Heart right ventricle (tissue), 16 donors: ENCODE results near the gene NCKAP5L. TPM values are rescaled to one million over a fixed set of nuclear protein-coding genes. Genes with fewer than 3 reads are reported as not detected.
A peak's percentile ranks its signal among the peaks of the same experiment; 100 is the strongest.

ENCODE experiments used
- ATAC-seq, 8 donors: fragments of 200-7000 bp; cut with Tn5 transposase; one replicate each; pipeline ENCODE4 v1.9.1; 2020; ENCODE audit warnings: mild to moderate bottlenecking in 8 of 8, moderate library complexity in 8 of 8, moderate number of reproducible peaks in 1 of 8
- DNase-seq, 2 donors: peaks; one replicate each; pipeline ENCODE4 v3.0.0-alpha.2; 2020
- H3K27ac ChIP-seq, 10 donors: fragments of 200-600 bp; sonication (generic) in 2 of 10; one replicate each; pipeline versions ENCODE4 v1.5.0 to v1.8.0; 2020 to 2022; ENCODE audit warnings: mild to moderate bottlenecking in 3 of 10
- H3K27me3 ChIP-seq, 7 donors: fragments of 200-600 bp; one replicate each; pipeline ENCODE4 v1.8.0; 2021 to 2022; ENCODE audit warnings: mild to moderate bottlenecking in 2 of 7
- H3K36me3 ChIP-seq, 9 donors: fragments of 200-600 bp; sonication (generic) in 1 of 9; one replicate each; pipeline versions ENCODE4 v1.5.0 to v1.8.0; 2020 to 2022; ENCODE audit warnings: mild to moderate bottlenecking in 2 of 9
- H3K4me1 ChIP-seq, 9 donors: fragments of 200-600 bp; sonication (generic) in 1 of 9; one replicate each; pipeline versions ENCODE4 v1.5.0 to v1.8.0; 2020 to 2022; ENCODE audit warnings: mild to moderate bottlenecking in 4 of 9
- H3K4me3 ChIP-seq, 10 donors: fragments of 200-600 bp; sonication (generic) in 2 of 10; one replicate each; pipeline versions ENCODE4 v1.5.0 to v1.8.0; 2020 to 2022; ENCODE audit warnings: mild to moderate bottlenecking in 7 of 10, moderate library complexity in 2 of 10
- H3K9me3 ChIP-seq, 11 donors: fragments of 200-600 bp in 10 of 11; sonication (generic) in 2 of 11; one replicate each; pipeline versions ENCODE4 v1.5.0 to v1.8.0; 2013 to 2022; ENCODE audit warnings: mild to moderate bottlenecking in 2 of 11, control low read depth in 1 of 11, moderate library complexity in 1 of 11
- WGBS, 2 donors: extraction: QIAGEN DNeasy Blood & Tissue Kit; methylation state at CpG; one replicate each; pipeline ENCODE4 v1.1.7; 2013; ENCODE audit warnings: inconsistent platforms in 1 of 2; 5-methylcytosine and 5-hydroxymethylcytosine counted together
- intact Hi-C, 10 donors: fragments of 100-400 bp; cut with DNase I; formaldehyde crosslinking; loops; one replicate each; pipeline versions ENCODE4 v1.11.1 to v1.14.2; 2022
- polyA plus RNA-seq, 2 donors: library from polyadenylated mRNA; stranded (reverse); fragments of 200-250 nt; gene quantifications; one replicate each; pipeline ENCODE4 v1.2.3, GENCODE V29; 2013
- total RNA-seq, 10 donors: library from RNA; stranded (reverse); fragmentation: NEBNext Ultra II Directional in 3 of 10; extraction: Animal tissue kit (Norgen Biotek cat#: 25700) in 3 of 10; gene quantifications; one replicate each; pipeline versions ENCODE4 v1.2.1 to v1.2.4, GENCODE V29; 2021 to 2023
- TF ChIP-seq, protein P1 (sequence below), 9 donors: fragments of 200-600 bp; sonication (generic) in 2 of 9; IDR thresholded peaks; one replicate each; pipeline versions ENCODE4 v1.5.0 to v1.8.0; 2021 to 2022; ENCODE audit warnings: antibody characterized with exemption in 9 of 9, mild to moderate bottlenecking in 5 of 9, moderate library complexity in 1 of 9
- donor health status: Arrhythmogenic right ventricular cardiomyopathy.
- donor health status: ischemic (EF 13 %, LVEDD 7.1; RV severe dilation, severe dysfunction).
- donor health status: healthy with polysubstance abuse.
- donor health status: DM: no; HTN: yes; CAD: no.
- donor health status: DM: no; HTN: no; CAD: no.
- donor health status: ischemic (EF 25% LVEDD 6.9; RV normal size, moderate dysfunction).
- donor health status: ischemic (EF 25% LVEDD 5.7; RV mildly dilated, moderate dysfunction).
- donor health status: healthy.
- donor health status: DM: yes; HTN: yes; CAD: no.
- donor health status: Ischemic cardiomyopathy.
- donor health status: ischemic (EF 35%, LVEDD 5.7; RV mildly dilated, moderate dysfunction).
- donor health status: nonischemic (EF 11% LVEDD 7.7; RV severe dilation, severe dysfunction).
- donor health status: DM: yes; HTN: yes; CAD: no.
- donor health status: PGD.
- donor health status: ischemic (EF 29% LVEDD 5.4; RV normal size, mild dysfunction).
- donor health status: nonischemic (EF 23%, LVEDD 6.1; RV moderate dilation, normal function).

NCKAP5L gene
- total and polyA plus RNA-seq, 12 donors = 11.6 to 44.6 (median 23.7) TPM

DNA sequence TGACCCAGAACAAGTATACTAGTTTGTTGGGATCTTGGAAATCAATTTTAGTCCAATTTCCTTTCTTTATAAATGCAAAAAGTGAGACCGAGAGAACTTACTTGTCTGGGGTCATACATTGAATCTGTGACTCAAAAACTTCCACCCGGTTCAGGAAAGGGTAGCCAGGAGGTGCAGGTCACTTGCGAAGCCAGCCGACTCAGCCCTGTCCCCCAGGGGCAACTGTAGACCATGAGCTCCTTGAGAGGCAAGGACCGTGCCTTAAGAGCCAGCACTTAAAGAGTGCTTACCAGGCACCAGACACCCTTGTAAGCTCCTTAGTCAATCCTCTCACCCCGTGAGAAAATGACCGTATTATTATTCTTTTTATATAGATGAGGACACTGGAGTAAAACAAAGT lies 15.2 kb upstream of the NCKAP5L start:
- no peak for ATAC-seq
- H3K4me1 ChIP-seq = peaks cover 3 to 24% (median 16%) of the 10 kb centered on the region in 9 donors
- WGBS, 2 donors = 84 to 90% methylated on average over 7 of the region's 7 CpGs
- intact Hi-C loops = loop anchor here in 2 of 10 donors (2.0 to 5.0 kb wide), 2 partner anchors 15 to 81 kb away; partner anchors contain the start of gene NCKAP5L (in 1 of the 2)
- H3K27ac ChIP-seq = peak overlapping the region; percentile 62 to 95 (median 90)
- no peak for DNase-seq
- H3K27me3 ChIP-seq = peaks cover 0 to 21% (median 4%) of the 10 kb centered on the region in 7 donors
- peaks cover 0 to 5% (median 0%) of the 10 kb centered on the region in 9 donors for H3K36me3 ChIP-seq
- H3K9me3 ChIP-seq = no peaks in the 10 kb centered on the region
- H3K4me3 ChIP-seq = peak overlapping the region; percentile 60 to 86 (median 72)
- TF ChIP-seq, protein P1, sequence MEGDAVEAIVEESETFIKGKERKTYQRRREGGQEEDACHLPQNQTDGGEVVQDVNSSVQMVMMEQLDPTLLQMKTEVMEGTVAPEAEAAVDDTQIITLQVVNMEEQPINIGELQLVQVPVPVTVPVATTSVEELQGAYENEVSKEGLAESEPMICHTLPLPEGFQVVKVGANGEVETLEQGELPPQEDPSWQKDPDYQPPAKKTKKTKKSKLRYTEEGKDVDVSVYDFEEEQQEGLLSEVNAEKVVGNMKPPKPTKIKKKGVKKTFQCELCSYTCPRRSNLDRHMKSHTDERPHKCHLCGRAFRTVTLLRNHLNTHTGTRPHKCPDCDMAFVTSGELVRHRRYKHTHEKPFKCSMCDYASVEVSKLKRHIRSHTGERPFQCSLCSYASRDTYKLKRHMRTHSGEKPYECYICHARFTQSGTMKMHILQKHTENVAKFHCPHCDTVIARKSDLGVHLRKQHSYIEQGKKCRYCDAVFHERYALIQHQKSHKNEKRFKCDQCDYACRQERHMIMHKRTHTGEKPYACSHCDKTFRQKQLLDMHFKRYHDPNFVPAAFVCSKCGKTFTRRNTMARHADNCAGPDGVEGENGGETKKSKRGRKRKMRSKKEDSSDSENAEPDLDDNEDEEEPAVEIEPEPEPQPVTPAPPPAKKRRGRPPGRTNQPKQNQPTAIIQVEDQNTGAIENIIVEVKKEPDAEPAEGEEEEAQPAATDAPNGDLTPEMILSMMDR (IDR thresholded peaks at IDR 0.05) = no peak

DNA sequence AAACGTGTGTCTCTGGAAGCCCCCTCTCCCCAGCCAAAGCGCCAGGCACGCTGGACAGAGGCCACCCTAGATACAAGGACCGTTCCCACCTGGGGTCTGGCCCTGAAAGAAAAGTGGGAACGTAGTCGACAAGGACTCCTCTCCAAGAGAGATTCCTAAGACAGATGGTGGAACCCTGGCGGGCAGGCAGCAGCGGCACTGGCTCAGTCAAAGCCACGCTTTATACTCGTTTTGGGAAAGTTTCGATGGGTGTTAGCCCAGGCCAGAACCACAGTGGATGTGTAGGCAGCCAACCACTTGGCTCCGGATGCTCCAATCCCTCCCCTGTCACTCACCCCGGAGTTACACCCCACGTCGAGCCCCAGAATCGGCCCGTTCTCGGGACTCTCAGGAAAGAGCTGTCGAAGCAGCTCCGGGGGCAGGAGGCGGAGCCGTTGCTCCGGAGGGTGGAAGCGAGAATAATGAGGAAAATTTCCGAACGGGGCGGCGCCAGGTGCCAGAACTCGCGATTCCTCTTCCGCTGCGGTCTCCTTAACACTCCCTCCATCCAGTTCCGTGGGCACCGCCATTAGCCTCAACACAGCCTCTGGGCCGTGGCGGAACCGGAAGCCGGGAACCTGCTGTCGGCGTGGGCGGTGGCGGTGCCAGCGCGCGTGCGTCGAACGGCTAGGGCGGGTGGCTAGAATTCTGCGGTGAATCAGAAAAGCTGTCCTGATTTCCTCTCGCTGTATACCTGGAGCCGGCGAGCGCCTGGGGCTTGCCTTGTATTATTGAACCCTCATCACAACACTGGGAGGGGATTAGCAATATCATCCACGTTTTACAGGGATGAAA lies 14.5 kb upstream of the NCKAP5L start, which contains the start of gene BCDIN3D:
BCDIN3D (minus strand) TSS at position 588 of the 834 bp plus-strand sequence; CDS start at position 569, 19 bp downstream.
- intact Hi-C loops = loop anchor here in 2 of 10 donors (2.0 to 5.0 kb wide), 2 partner anchors 14 to 80 kb away; partner anchors contain the start of gene NCKAP5L (in 1 of the 2)
- peak within 1 kb of the TSS; percentile 62 to 95 (median 90) for H3K27ac ChIP-seq
- 1% methylated on average over 55 of the region's 55 CpGs for WGBS, 2 donors

DNA sequence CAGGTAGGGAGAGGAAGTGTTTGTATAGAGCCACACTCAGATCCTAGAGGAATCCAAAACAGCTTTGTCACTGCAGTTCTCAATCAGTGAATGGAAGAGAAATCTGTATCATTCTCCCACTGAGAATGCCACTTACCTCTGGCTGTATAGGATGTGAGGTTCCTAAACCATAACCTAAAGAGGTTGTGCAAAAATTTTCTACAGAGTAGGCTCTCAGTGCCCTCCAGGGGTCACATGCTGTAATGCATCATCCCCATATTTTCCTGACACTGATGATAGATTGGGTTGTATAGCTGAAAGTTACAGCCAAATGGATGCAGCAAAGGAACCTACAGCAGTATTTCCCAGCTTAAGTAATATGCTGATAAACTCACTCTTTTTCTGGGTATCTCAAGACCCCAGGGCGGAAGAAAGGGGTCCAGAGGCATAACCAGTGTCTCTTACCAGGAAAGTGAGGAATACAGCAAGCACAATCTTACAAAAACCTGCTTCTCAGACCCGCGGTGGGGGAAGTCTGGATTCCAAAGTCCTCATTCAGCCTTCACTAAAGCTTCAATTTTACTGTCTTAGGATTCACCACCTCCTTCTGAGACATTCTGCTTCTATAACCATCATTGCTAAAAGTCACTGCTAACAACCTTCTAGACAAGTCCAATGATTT lies 10.9 kb upstream of the NCKAP5L start:
- intact Hi-C loops = loop anchor here (1.0 to 10.0 kb wide), 6 partner anchors 57 to 204 kb away; no protein-coding TSS in a partner anchor
- Histone ChIP-seq H3K36me3 (peaks cover 0 to 6% (median 0%) of the 10 kb centered on the region in 9 donors), H3K9me3 (no peaks in the 10 kb centered on the region), H3K27ac (no peak overlapping the region), H3K27me3 (no peaks in the 10 kb centered on the region), H3K4me3 (no peak overlapping the region), H3K4me1 (peaks cover 3 to 24% (median 16%) of the 10 kb centered on the region in 9 donors)
- no peak for DNase-seq
- ATAC-seq = no peak
- WGBS, 2 donors = 59 to 78% methylated on average over 3 of the region's 3 CpGs
- TF ChIP-seq, protein P1 (IDR thresholded peaks at IDR 0.05) = peak; percentile 47 to 79 (median 75)

More for the DNA sequence above, 14.5 kb upstream of the NCKAP5L start, which contains the start of gene BCDIN3D:
- H3K36me3 ChIP-seq = peaks cover 0 to 6% (median 0%) of the 10 kb centered on the region in 9 donors
- peak within 1 kb of the TSS; percentile 60 to 86 (median 72) for H3K4me3 ChIP-seq
- peaks cover 3 to 24% (median 16%) of the 10 kb centered on the region in 9 donors for H3K4me1 ChIP-seq
- H3K27me3 ChIP-seq = peaks cover 0 to 14% (median 0%) of the 10 kb centered on the region in 7 donors
- TF ChIP-seq, protein P1 (IDR thresholded peaks at IDR 0.05) = no peak
- no peaks in the 10 kb centered on the region for H3K9me3 ChIP-seq
- DNase-seq (peak; percentile 90 to 92), ATAC-seq (peak; percentile 97 to 99 (median 98))
